HT-29 (cell line): Measurements from ENCODE around the gene USP20. TPM values are rescaled to one million over a fixed set of nuclear protein-coding genes. Genes with fewer than 3 reads are reported as not detected.
"Not testable (repeated sequence)": the region's sequence is repeated elsewhere in the genome, so short reads cannot be mapped to it uniquely, and the experiment has no call there.

Source experiments
- DNase-seq: peaks from one replicate; pipeline ENCODE4 v3.0.0-alpha.2; 2015; ENCODE audit warnings: low spot score
- total RNA-seq: library from RNA; depleted of rRNA; stranded (reverse); fragments of >200 nt; shearing (Covaris generic); gene quantifications from 2 replicates; pipeline ENCODE4 v1.2.3, GENCODE V29; 2014

Gene USP20
- total RNA-seq, 1 experiment from 2014 or later = 12.4 TPM

GRCh38 chr9:129889122-129889940 is 54.1 kb downstream of the USP20 start:
- DNase-seq = no peak

GRCh38 chr9:129889941-129890717 is 54.9 kb downstream of the USP20 start:
- no peak for DNase-seq

- not testable (repeated sequence) for DNase-seq
These were observed 55.6 kb downstream of the USP20 start for GRCh38 chr9:129890718-129891299.

- no peak for DNase-seq
These were observed 56.3 kb downstream of the USP20 start for GRCh38 chr9:129891569-129891968.

- DNase-seq = no peak
These were observed 59.0 kb downstream of the USP20 start for GRCh38 chr9:129894120-129894823.

GRCh38 chr9:129895376-129896268 is 60.4 kb downstream of the USP20 start:
- DNase-seq = no peak

GRCh38 chr9:129897263-129897662 is 62.0 kb downstream of the USP20 start:
- no peak for DNase-seq

GRCh38 chr9:129898185-129898584 is 62.9 kb downstream of the USP20 start:
- DNase-seq = peak; percentile 7

DNA sequence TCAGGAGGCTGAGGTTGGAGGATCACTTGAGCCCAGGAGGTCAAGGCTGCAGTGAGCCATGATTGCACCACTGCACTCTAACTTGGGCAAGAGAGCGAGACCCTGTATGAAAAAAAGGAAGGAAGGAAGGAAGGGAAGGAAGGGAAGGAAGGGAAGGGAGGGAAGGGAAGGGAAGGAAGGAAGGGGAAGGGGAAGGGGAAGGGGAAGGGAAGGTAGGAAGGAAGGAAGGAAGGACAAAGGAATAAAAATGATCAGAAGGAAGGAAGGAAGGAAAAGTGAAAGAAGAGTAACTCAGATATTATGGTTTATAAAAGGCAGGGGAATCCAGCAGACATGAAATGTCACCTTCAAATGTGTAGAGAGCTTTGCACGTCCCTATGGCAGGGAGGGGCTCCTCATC is 64.4 kb downstream of the USP20 start:
- DNase-seq = no peak

DNA sequence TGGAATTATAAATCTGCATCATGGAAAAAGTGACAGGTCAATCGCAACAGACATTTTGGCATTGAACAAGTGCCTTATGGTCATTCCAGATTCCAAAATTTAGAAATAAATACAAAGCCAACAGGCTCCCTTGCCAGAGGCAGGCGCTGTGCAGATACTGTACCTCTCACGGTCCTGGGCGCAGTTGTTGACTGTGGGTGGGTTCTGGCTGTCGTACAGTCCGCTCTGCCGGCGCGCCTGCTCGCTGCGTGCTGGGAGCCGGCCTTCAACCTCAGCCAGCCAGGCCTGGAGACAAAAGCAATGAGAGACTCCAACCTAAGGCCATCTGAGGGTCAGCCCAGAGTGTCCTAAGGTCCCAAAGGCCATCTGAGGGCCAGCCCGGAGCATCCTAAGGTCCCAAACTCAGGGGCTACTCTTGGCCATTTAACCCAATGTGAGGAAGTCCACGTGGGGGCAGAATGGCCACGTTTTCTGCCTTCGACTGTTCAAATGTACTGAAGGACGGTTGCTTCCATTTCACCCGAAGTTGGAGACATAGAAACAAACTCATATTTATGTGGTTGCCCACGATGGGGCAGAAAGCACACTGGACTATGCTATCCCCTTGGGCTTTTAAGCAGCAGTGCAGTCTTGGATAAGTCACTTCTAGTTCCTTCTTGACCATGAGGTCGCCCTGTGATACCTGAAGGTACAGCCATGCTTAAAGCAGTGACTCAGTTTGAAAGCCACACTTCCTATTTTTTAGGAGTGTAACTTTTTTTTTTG is 65.2 kb downstream of the USP20 start:
- DNase-seq = no peak

DNA sequence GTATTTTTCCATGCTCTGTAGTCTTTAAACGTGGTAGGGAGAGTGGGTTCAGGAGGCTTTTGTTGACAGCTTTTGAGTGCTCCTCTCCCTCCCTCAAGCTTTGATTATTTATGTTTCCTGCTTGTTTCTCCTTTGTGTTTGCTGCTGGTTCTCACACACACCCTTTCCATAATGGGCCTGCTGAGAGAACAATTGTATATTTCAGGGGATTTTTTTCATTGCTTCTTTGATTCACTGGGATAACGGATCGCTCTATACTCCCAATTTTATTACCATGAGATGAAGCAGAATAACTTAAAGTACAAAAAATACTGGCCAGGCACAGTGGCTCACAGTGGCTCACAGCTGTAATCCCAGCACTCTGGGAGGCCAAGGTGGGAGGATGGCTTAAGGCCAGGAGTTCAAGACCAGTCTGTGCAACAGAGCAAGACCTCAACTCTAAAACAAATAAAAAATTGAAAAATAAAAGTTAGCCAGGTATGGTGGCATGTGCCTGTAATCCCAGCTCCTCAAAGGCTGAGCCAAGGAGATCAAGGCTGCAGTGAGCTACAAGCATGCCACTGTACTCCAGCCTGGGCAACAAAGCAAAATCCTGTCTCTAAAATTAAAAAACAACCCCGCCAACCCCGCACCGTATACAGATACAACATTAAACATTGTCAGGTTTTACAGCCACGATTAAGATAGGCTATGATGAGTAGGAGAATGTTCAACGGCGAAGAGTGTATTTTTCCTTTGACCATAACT is 66.9 kb downstream of the USP20 start:
- no peak for DNase-seq

DNA sequence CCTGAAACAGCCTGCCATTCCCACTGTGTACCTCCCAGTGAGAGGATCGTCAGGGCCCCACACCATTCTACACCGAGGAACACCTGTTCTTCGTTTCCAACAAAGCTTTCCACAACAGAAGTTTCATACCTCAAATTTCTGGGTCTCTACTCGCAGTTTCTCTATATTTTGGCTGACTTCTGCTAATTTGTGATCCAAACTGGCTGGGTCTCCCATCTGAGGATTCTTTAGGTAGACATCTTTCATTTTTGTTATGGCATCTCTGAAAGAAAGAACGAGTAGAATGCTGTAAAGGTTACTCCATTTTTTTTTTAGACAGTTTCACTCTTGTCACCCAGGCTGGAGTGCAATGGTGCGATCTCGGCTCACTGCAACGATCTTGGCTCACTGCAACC is 67.5 kb downstream of the USP20 start:
- no peak for DNase-seq

GRCh38 chr9:129904734-129905133 is 69.5 kb downstream of the USP20 start:
- no peak for DNase-seq

GRCh38 chr9:129906298-129906697 is 71.0 kb downstream of the USP20 start:
- no peak for DNase-seq

- no peak for DNase-seq
These were observed 71.9 kb downstream of the USP20 start for GRCh38 chr9:129907201-129907600.

- DNase-seq = no peak
These were observed 73.6 kb downstream of the USP20 start for GRCh38 chr9:129908906-129909305.

DNA sequence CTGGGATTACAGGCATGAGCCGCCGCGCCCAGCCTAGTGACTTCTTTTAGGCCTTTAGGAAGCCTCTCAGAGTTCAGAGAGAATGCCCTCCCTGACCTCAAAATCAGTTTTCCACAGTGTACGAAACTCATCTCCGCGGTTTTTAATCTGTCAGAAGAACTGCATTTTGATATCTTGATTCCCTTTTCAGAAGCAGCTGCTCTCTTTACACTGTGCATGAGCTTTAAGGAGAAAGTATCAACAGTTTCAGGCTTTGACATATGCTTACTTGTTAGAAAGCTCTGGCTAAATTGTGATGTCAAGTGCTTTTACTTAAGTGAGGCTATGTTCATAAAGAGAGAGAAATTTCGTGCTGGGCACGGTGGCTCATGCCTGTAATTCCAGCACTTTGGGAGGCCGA is 74.6 kb downstream of the USP20 start:
- no peak for DNase-seq

- DNase-seq = peak; percentile 12
These were observed 75.6 kb downstream of the USP20 start for GRCh38 chr9:129910628-129911567.
